CD4-positive, alpha-beta T cell treated with Interleukin-17A for 4 hours (primary cell): ENCODE data around the gene PLA2G5.
"Not testable (repeated sequence)": the region's sequence is repeated elsewhere in the genome, so short reads cannot be mapped to it uniquely, and the experiment has no call there.

Source experiments
- DNase-seq: peaks from one replicate; pipeline ENCODE4 v3.0.0-alpha.2; 2020; ENCODE audit warnings: mixed read lengths

The PLA2G5 gene

DNA sequence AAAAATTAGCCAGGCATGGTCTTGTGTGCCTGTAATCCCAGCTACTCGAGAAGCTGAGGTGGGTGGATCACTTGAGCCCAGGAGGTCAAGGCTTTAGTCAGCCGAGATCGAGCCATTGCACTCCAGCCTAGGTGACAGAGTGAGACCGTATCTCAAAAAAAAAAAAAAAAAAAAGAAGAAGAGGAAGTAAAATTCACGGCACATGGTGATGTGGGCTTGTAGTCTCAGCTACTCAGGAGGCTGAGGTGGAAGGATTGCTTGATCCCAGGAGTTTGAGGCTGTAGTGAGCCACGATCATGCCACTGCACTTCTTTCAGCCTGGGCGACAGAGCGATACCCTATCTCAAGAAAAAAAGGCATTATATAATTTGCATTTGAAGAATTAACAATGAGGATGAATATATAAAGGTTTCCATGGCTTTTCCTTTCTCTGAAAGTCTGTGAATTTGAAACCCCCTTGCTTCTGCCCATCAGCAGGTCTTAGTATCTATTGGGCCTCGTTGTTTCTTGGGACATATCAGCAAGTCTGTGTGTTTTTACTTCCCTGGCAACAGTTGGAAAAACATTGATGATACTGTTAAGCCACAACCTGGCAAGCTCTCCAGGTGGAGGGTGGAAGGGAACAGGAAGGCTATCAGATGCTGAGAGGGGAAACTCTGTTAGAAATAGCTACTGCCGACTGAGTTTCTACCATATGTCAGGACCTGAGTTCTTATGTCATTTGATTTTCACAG is 53.9 kb downstream of the PLA2G5 start:
- DNase-seq = no peak

DNA sequence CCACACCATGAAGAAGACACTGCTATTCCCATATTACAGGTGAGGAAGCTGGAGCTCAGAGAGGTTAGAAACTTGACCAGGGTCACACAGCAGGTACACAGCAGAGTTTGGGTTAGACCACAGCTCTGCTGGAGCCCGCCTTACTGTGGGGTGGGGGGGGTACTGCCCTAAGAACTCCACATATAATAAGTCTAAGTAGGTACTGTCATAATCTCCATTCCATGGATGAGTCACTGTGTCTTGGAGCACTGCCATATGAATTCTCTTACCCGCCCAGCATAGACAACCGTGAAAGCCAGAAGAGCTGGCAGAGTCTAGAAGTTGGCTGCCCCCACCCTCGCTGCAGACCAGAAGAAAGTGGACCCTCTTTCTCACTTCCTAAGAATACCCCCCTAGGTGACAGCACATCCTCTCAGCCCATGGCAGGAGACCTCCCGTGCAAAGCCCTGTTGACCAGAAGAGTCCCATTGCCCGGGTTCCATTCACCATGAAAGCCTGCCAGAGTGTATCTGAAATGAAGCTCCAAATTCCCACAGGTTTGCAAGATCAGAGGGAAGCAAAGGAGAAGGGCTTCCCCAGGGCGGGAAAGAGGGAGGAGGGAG is 54.6 kb downstream of the PLA2G5 start:
- DNase-seq = no peak

DNA sequence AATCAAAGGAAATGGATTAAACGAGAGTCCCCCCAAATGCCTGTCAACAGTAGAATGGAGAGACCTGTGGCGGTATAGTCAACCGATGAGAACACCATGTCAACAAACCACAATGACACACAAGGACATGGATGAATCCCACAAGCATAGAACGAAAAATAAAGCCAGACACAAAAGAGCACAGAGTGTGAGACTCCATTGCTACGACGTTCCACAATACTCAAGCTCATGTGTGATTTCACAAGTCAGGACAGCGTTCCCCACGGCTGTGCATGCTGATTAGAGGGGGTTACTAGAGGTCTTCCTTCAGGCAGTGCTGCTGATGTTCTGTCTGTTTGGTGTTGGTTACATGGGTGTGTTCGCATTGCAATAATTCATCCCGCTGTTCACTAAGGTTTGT is 55.1 kb downstream of the PLA2G5 start:
- no peak for DNase-seq

DNA sequence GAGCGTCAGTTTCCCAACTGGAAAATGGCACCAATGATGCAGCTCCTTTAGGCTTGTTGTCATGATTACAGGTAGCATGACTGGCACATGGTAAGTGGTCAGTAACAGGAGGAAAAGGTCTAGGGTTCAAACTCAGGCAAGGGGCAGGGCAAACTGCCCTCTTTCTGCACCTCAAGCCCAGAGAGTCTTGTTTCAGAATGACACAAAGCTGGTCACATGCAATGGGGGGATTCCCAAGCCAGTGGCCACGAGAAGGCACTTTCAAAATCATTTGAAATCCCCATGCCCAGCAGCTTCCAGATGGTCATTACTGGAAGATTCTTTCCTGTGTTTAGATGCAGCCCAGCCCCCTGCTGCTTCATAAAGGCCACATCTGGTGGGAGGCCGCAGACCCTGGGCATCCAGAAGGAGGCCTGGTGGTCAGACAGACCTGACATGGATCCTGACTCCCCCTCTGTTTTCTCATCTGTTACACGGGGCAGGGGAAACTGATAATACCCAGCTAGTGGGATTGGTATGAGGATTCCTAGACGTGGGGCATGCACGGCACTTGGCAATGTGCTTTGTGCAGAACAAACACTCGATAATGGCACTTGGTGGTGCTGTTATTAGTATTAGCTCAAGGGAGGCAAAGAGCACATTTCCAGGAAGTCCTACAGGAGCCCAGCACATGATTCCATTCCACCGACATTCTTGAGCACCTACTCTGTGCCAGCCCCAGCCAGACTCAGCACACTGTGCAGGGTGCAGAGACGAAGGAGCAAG is 56.2 kb downstream of the PLA2G5 start:
- DNase-seq = no peak

DNA sequence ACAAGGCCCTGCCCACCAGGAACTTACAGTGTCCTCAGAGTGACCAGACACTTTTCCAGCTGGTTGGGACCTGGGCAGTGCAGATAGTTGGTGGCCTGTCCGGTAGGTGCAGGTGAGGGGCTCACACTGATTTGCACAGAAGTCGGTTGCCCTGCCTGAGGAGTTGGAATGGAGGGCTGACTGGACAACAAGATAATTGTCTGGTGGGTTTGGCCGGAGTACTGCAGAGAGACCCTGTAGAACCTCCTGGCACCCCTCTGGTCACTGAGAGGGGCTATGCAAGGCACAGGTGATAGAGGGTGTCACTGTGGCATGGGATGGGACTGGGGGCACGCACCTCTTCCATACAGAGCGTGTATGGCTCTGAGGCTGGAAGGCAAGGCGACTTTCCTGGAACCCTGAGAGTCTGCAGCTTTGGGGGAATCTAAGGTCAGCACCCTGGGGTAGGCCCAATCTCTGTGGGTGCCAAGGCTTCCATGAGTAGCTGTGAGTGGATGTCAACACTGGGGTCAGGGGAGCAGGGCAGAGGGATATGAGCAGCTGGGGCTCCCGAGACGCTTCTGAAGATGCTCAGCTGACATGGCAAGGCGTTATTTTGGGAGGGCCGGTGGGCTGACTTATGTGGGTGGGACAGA is 56.9 kb downstream of the PLA2G5 start:
- no peak for DNase-seq

DNA sequence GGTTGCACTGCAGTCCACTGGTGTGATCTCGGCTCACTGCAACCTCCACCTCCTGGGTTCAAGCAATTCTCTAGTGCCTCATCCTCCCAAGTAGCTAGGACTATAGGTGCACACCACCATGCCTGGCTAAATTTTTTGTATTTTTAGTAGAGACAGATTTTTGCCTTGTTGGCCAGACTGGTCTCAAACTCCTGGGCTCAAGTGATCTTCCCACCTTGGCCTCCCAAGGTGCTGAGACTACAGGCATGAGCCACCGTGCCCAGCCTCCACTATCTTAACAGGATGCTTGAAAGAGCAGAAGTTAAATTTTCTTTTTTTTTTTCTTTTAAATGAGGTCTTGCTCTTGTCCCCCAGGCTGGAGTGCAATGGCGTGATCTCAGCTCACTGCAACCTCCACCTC is 60.5 kb downstream of the PLA2G5 start:
- DNase-seq = not testable (repeated sequence)

DNA sequence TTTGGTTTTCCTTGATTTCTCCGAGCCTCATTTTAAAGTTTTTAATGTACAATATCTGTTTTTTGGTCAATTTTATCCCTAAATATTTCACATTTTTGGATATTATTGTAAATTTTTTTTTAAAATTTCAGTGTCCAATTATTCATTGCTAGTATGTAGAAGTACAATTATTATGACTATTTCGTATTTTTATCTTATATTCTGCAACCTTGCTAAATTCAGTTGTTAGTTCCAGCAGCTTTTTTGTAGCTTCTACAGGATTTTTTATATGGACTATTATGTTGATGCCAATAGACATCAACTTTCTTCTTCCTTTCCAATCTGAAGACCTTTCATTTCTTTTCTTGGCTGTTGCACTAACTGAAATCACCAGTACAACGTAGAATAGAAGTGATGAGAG is 65.0 kb downstream of the PLA2G5 start:
- DNase-seq = no peak

DNA sequence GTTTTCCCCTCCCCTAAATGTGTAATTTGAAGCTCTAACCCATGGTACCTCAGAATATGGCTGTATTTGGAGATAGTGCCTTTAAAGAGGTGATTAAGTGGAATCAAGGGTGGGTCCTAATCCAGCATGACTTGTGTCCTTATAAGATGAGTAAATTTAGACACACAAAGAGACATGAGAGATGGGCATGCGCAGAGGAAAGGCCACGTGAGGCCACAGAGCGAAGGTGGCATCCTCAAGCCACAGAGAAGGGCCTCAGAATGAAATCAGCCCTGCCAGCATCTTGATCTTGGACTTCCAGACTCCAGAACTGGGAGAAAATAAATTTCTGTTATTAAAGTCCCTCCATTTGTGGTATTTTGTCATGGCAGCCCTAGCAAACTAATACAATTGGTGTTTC is 66.3 kb downstream of the PLA2G5 start:
- no peak for DNase-seq

DNA sequence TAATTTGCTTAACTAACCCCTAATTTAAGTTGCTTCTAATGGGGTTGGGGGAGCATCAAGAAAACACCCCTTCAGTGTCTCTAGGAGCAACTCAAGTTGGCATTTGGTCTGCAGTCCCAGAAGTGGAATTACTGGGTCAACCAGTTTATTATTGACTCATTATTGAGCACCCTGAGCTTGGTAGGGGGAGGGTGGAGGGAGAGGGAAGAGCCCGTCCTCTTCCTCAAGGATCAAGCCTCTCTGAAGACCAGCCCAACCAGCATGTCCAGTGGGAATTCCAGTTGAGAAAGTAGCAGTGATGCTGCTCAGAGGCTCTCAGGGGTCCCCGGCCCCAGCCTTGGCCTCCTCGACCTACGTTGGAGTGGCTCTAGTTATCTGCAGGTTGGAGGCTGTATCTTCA is 67.1 kb downstream of the PLA2G5 start:
- no peak for DNase-seq

DNA sequence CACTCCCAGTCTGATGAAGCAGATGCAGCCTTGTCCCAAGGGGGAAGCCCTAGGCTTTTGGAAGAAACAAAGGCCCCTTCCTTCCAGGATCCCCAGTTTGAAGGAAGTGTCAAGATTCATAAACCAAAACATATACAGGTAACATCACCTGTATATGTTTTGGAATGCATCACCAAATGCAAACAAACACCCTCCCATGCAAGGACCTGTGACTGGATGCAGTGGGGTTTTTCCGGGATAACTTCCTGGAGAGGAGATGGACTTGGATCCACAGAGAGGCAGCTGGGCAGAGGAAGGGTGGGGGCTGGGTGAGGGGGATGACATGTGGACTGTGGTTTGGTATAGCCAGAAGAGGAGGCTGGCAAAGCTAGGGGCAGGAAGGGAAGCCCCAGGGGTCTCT is 67.6 kb downstream of the PLA2G5 start:
- DNase-seq = no peak

DNA sequence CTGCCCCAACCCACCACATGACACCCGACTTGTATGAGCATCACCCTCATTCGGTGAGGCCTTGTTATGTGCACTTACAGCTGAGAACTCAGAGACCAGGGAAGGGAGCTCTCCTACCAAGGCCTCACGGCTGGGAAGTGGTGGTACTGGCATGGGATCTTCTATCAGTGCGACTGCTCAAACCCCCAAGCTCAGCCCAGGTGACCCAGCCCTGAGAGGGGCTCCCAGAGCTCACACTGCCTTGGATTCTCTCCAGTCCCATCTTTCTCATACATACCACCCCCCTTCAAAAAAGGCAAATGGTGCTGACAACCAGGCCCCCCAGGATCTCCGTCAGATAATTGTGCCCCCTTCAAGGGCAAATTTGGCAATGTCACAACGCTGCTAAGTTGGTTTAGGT is 68.4 kb downstream of the PLA2G5 start:
- DNase-seq = no peak

DNA sequence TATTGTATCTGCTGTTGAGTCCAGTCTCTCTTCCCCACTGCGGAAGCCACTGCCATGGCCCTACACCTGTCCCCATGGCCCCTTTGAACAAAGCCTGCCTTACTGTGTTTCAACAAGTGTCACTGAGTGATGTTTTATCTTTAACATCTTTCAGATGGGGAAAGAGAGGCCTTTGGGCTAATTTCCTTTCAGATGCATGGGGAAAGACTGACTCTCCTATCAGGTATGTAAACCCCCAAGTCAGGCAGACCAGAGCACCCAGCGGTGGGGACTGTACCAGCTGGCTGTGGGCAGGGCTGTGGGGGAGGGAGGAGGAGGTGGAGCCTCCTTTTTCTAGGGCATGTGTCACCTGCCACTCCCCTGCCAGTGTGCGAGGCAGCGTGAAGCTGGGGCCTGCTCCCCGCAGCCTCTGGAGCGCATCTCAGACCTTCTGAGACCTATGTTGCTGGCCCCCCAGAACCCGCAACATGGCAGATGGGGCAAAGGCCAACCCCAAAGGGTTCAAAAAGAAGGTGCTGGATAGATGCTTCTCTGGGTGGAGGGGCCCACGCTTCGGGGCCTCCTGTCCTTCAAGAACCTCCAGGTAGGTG is 69.1 kb downstream of the PLA2G5 start, which contains the start of gene PLA2G2F:
Gene PLA2G2F (plus strand): TSS at position 363 of the 590 bp plus-strand sequence. CDS start 105 bp downstream, at position 468.
- no peak for DNase-seq

DNA sequence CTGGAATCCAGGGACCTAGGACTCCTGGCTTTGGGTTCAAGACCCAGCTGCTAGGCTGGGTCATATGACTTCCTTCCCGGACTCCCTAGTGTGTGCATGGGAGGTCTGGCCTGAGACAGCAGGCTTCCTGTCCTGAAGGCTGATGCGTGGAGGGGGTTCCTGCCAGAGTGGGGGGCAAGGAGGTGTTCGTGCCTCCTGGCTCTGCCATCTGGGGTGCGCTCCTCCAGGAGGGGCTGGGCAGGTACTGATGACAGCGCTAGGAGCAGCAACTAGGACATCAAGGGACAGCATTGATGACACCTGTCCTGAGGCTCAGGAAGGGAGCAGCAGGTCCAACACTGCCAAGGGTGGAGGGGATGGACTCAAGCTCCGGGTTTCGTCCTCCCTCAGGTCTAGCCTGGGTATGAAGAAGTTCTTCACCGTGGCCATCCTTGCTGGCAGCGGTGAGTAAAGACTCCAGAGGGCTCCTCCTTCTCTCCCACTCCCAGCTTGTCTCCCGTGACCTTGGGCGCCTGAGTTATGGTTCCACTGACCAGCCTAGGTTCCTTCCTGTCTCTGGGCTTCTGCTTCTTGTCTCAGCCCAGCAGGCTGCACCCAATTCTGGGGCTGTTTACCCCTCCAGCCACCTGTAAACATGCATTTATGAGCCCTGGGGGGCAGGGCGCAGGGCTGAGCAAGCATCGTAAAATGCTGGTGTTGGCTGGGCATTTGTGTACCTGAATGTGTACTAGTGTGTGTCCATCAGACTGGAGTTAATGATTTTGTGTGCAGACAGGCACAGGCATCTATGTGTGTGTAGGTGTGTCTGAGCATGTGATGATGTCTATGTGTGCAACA is 70.0 kb downstream of the PLA2G5 start:
- no peak for DNase-seq

DNA sequence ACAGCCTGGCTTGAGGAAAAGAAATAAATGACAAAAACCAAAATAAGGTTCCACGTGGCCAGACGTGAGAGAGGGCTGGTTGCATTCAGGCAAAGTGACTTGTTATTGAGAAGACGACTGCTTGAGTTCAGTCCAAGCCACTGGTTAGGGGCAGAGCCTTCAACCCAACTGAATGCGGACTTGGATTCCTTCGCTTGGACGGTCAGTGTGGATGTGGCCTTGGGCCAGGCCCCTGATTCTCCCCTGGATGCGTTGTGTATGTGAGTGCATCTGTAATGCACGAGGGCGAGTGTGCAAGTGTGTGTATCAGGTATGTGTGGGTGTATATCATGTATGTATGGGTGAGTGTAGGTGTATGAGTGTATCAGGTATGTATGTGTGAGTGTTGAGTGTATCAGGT is 71.0 kb downstream of the PLA2G5 start:
- no peak for DNase-seq

DNA sequence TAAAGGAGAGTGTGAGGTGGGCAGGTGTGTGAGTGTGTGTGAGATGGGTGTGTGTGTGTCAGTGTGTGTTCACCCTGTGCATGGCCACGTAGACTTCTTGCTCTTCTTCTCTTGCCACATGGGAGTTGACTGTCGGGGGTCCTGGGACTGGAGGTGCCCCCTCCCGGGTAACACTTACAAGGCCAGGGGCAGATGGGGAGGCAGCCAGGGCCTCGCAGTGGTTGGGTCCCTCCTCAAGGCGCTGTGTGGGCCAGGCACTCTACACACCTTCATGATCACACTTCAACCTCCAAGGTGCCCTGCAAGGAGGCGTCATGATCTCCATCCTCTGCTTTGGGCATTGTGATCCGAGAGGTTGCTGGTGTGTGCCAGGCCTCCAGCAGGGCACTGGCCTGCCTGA is 71.5 kb downstream of the PLA2G5 start:
- DNase-seq = no peak
